GM20431 (cell line): ENCODE results near the gene TOMM70.
"Not testable (repeated sequence)": the region's sequence is repeated elsewhere in the genome, so short reads cannot be mapped to it uniquely, and the experiment has no call there.

ENCODE experiments used
- in situ Hi-C: fragments of 300-500 bp; cut with MseI, MboI; formaldehyde crosslinking; loops from one replicate; pipeline ENCODE4 v1.15.0; 2020; ENCODE audit warnings: low sequenced_read_pairs; ENCODE audit not compliant: unreplicated experiment

TOMM70 gene

GRCh38 chr3:100370756-100371155 is 30.1 kb downstream of the TOMM70 start:
- in situ Hi-C loops, result no loop called here

GRCh38 chr3:100368441-100368840 is 32.4 kb downstream of the TOMM70 start:
- in situ Hi-C loops, result no loop called here

GRCh38 chr3:100366424-100366823 is 34.5 kb downstream of the TOMM70 start:
- in situ Hi-C loops, result no loop called here

- in situ Hi-C loops, result no loop called here
Observed at GRCh38 chr3:100364421-100364820, 36.5 kb downstream of the TOMM70 start.

- in situ Hi-C loops, result no loop called here
Observed at GRCh38 chr3:100361897-100362296, 39.0 kb downstream of the TOMM70 start.

GRCh38 chr3:100360757-100361496 is 40.0 kb downstream of the TOMM70 start:
- in situ Hi-C loops, result no loop called here

- in situ Hi-C loops, result no loop called here
Observed at GRCh38 chr3:100359035-100359434, 41.9 kb downstream of the TOMM70 start.

- in situ Hi-C loops, result no loop called here
Observed at GRCh38 chr3:100358413-100358812, 42.5 kb downstream of the TOMM70 start.

GRCh38 chr3:100354850-100355249 is 46.0 kb downstream of the TOMM70 start:
- in situ Hi-C loops, result no loop called here

- in situ Hi-C loops, result no loop called here
Observed at GRCh38 chr3:100352296-100353231, 48.3 kb downstream of the TOMM70 start.

- in situ Hi-C loops, result not testable (repeated sequence)
Observed at GRCh38 chr3:100351770-100352169, 49.1 kb downstream of the TOMM70 start.

GRCh38 chr3:100348727-100349126 is 52.2 kb downstream of the TOMM70 start:
- in situ Hi-C loops, result no loop called here

GRCh38 chr3:100340527-100340926 is 60.4 kb downstream of the TOMM70 start:
- in situ Hi-C loops, result no loop called here

GRCh38 chr3:100339786-100340185 is 61.1 kb downstream of the TOMM70 start:
- in situ Hi-C loops, result no loop called here

GRCh38 chr3:100338911-100339310 is 62.0 kb downstream of the TOMM70 start:
- in situ Hi-C loops, result no loop called here

GRCh38 chr3:100336229-100336628 is 64.7 kb downstream of the TOMM70 start:
- in situ Hi-C loops, result not testable (repeated sequence)

- in situ Hi-C loops, result no loop called here
Observed at GRCh38 chr3:100335434-100335833, 65.5 kb downstream of the TOMM70 start.

- in situ Hi-C loops, result no loop called here
Observed at GRCh38 chr3:100334488-100335351, 66.2 kb downstream of the TOMM70 start, which contains the start of gene NIT2. NIT2 (plus strand) TSS chr3:100334757; CDS start chr3:100334792, 35 bp downstream.

- in situ Hi-C loops, result no loop called here
Observed at GRCh38 chr3:100333970-100334487, 66.9 kb downstream of the TOMM70 start.

GRCh38 chr3:100333051-100333450 is 67.8 kb downstream of the TOMM70 start:
- in situ Hi-C loops, result no loop called here
